ENCODE data around the gene TMSB15A. TPM values are rescaled to one million over a fixed set of nuclear protein-coding genes. Genes with fewer than 3 reads are reported as not detected.
A peak's percentile ranks its signal among the peaks of the same experiment; 100 is the strongest.
"Not testable (repeated sequence)": the region's sequence is repeated elsewhere in the genome, so short reads cannot be mapped to it uniquely, and the experiment has no call there.

Gene TMSB15A
- total and polyA plus RNA-seq, 8 donors, result 0.31 to 2.0 (median 0.42) TPM; not detected in 4

GRCh38 chrX:102498732-102499131, 17.8 kb downstream of the TMSB15A start:
- Histone ChIP-seq H3K27ac (no peak overlapping the region), H3K36me3 (no peaks in the 10 kb centered on the region), H3K9me3 (no peaks in the 10 kb centered on the region), H3K27me3 (peaks cover 0 to 8% (median 0%) of the 10 kb centered on the region in 4 donors), H3K4me3 (no peak overlapping the region), H3K4me1 (no peaks in the 10 kb centered on the region)
- no peak for FAIRE-seq
- no peak for TF ChIP-seq CTCF (IDR thresholded peaks at IDR 0.05)
- no peak for ATAC-seq
- 80 to 87% methylated on average over 2 of the region's 2 CpGs for WGBS, 2 donors
- intact Hi-C loops (cut with DNase I), result no loop called here
- DNase-seq, result no peak

DNA sequence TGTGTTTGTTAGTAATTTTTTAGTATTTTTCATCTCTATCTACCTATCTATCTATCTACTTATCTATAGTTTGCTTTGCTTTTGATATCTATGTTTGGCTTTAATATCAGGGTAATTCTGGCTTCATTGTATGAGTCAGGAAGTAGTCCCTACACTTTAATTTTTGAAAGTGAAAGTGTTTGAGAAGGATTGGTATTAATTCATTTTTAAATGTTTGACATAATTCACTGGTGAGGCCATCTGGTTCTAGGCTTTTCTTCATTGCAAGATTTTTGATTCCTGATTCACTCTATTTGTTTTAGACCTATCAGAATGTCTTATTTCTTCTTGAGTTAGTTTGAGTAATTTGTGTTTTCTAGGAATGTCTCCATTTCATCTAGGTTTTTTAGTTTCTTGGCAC, 24.8 kb downstream of the TMSB15A start:
- Histone ChIP-seq H3K27me3 (peaks cover 0 to 8% (median 0%) of the 10 kb centered on the region in 4 donors), H3K36me3 (no peaks in the 10 kb centered on the region), H3K9me3 (no peaks in the 10 kb centered on the region), H3K27ac (no peak overlapping the region), H3K4me1 (no peaks in the 10 kb centered on the region), H3K4me3 (no peak overlapping the region)
- intact Hi-C loops (cut with DNase I), result no loop called here
- FAIRE-seq (peak; percentile 80), ATAC-seq (no peak), DNase-seq (no peak)
- TF ChIP-seq CTCF (IDR thresholded peaks at IDR 0.05), result no peak

- 24 to 48% methylated on average over 2 of the region's 5 CpGs for WGBS, 2 donors
- DNase-seq; H3K4me1 ChIP-seq; H3K27me3 ChIP-seq; H3K36me3 ChIP-seq; intact Hi-C loops (cut with DNase I); H3K4me3 ChIP-seq; H3K9me3 ChIP-seq; FAIRE-seq; H3K27ac ChIP-seq: not testable (repeated sequence)
- peak in 3 of 4 donors; percentile 76 to 79 (median 77) for ATAC-seq
Observed at GRCh38 chrX:102478765-102479164, 37.8 kb downstream of the TMSB15A start.

DNA sequence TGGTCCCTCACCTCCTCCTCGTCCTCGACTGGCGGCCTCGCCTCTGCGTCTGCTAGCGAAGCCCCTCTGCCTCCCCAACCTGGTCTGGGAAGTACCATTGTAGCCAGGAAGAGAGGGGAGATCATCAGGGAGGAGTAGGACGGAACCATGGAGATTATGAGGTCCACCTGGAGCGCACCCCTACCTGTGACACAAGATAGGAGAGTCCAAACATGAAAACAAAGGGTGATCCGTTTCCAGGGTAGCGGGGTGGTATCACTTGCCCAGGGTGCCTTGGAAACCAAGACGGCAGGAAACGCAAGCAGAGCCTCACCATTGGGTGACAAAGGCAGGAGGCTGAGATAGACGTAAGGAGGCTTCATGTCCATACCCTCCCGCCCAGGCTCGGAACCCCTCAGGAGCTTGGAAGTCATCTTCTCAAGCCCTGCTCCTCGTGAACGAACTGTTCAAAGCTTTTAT, 44.7 kb downstream of the TMSB15A start, which contains the start of gene TCP11X2:
TCP11X2 (minus strand) TSS at position 51 of the 459 bp plus-strand sequence.
- H3K27ac ChIP-seq; H3K4me1 ChIP-seq; intact Hi-C loops (cut with DNase I); H3K4me3 ChIP-seq; FAIRE-seq; H3K27me3 ChIP-seq; H3K9me3 ChIP-seq; H3K36me3 ChIP-seq: not testable (repeated sequence)
- ATAC-seq (peak in 2 of 4 donors; percentile 70 to 76), DNase-seq (peak in 1 of 6 donors; percentile 34)
- 36 to 37% methylated on average over 7 of the region's 17 CpGs for WGBS, 2 donors

- H3K27me3 ChIP-seq; H3K27ac ChIP-seq; H3K4me1 ChIP-seq; H3K9me3 ChIP-seq; H3K36me3 ChIP-seq; H3K4me3 ChIP-seq; intact Hi-C loops (cut with DNase I); DNase-seq: not testable (repeated sequence)
- ATAC-seq (peak in 3 of 4 donors; percentile 44 to 51 (median 50)), FAIRE-seq (peak; percentile 96)
- no CpG with 5 or more reads among the region's 3 CpGs for WGBS, 2 donors
Observed at GRCh38 chrX:102470215-102470614, 46.3 kb downstream of the TMSB15A start.

Other genes with a start within 250 kb of the TMSB15A start
- not detected for gene NXF2B, start 76.7 kb downstream of the TMSB15A start, total RNA-seq
- gene NXF2B, start 76.7 kb downstream of the TMSB15A start, polyA plus RNA-seq, result 1 to 10 TPM in 1 of 2 donors, under 1 TPM in 1; 0.23 to 2.0 TPM
- gene TCP11X2, start 44.9 kb downstream of the TMSB15A start, total RNA-seq, result not detected
- gene TCP11X2, start 44.9 kb downstream of the TMSB15A start, polyA plus RNA-seq, result under 1 TPM in 1 of 2 donors, not detected in 1; 0.54 TPM
- gene ARMCX5, start 82.8 kb upstream of the TMSB15A start, total RNA-seq, result 10 to 100 TPM in 1 of 6 donors, 1 to 10 TPM in 5; 6.1 to 10.4 (median 8.0) TPM
- 1 to 10 TPM; 5.5 to 9.8 TPM for gene ARMCX5, start 82.8 kb upstream of the TMSB15A start, polyA plus RNA-seq
- gene GPRASP1, start 134.7 kb upstream of the TMSB15A start, total RNA-seq, result 1 to 10 TPM; 1.4 to 4.0 (median 3.1) TPM
- 10 to 100 TPM in 1 of 2 donors, 1 to 10 TPM in 1; 6.6 to 15.8 TPM for gene GPRASP1, start 134.7 kb upstream of the TMSB15A start, polyA plus RNA-seq
- 1 to 10 TPM; 4.9 to 8.3 (median 6.8) TPM for gene GPRASP2, start 195.7 kb upstream of the TMSB15A start, total RNA-seq
- 10 to 100 TPM in 1 of 2 donors, 1 to 10 TPM in 1; 4.2 to 13.3 TPM for gene GPRASP2, start 195.7 kb upstream of the TMSB15A start, polyA plus RNA-seq
- 1 to 10 TPM; 1.8 to 3.6 (median 2.8) TPM for gene GPRASP3, start 204.0 kb upstream of the TMSB15A start, total RNA-seq
- gene GPRASP3, start 204.0 kb upstream of the TMSB15A start, polyA plus RNA-seq, result 1 to 10 TPM in 1 of 2 donors, under 1 TPM in 1; 0.57 to 1.7 TPM

Measured in pancreas (tissue), 10 donors.